Activated CD4-positive, alpha-beta T cell treated with anti-CD3 and anti-CD28 coated beads, Interleukin-2, amount 50 U/mL, for 16 hours (primary cell): Measurements from ENCODE around the gene SHISA6.

Experiments
- DNase-seq: peaks from one replicate; pipeline ENCODE4 v3.0.0-alpha.2; 2020

The SHISA6 gene

DNA sequence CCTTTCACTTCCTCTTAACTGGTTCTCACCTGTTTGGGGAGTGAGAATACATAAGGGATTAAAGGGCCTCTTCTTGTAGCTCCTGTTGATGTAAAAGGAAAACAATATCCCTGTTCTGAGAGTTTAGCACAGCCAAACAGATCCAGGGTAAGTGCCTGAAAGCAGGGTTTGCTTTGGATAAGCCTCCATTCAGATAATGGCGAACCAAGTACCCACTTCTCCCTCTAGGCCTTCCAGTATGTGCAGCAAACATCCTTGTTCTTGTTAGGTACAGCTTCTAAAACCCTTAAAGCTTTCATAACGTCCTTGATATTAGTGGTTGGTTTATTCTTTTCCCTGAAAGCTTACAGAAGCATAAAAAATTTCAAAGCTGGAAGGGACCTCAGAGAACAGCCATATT lies 226.6 kb downstream of the SHISA6 start:
- no peak for DNase-seq

- no peak for DNase-seq
Measured at GRCh38 chr17:11485336-11486100, 244.5 kb downstream of the SHISA6 start.

- DNase-seq: no peak
Measured at GRCh38 chr17:11486101-11486867, 245.3 kb downstream of the SHISA6 start.

- DNase-seq: no peak
Measured at GRCh38 chr17:11486868-11487310, 245.9 kb downstream of the SHISA6 start.

GRCh38 chr17:11487469-11487868 lies 246.5 kb downstream of the SHISA6 start:
- DNase-seq: no peak

GRCh38 chr17:11488407-11488806 lies 247.4 kb downstream of the SHISA6 start:
- DNase-seq: no peak

DNA sequence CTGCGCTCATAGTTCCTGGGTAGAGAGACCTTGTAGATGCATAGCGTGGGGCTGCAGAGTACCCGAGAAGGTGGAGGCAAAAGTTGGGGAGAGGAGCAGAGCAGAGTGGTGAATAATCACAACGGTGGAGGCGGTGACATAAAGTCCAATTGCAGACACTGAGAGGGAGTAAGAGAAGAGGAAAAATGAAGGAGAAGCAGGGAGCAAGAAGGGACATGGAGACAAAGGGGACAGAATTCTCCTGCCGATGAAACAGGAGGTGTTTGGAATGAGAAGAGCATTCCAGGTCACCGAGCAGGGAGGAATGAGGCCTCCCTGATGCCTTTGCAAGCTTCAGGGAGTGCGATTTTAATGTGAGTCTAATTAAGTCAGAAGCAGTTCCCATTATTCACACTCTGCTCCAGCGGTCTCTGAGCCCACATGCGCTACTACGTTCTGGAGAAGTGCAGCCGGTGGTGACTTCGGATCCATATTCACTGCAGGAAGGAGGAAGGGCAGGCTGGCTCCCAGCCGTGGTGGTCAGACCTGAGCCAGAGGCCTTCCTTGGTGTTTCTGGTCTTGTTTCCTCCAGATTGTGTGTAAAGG lies 249.2 kb downstream of the SHISA6 start:
- DNase-seq: no peak

- no peak for DNase-seq
Measured at GRCh38 chr17:11492511-11492910, 251.5 kb downstream of the SHISA6 start.

DNA sequence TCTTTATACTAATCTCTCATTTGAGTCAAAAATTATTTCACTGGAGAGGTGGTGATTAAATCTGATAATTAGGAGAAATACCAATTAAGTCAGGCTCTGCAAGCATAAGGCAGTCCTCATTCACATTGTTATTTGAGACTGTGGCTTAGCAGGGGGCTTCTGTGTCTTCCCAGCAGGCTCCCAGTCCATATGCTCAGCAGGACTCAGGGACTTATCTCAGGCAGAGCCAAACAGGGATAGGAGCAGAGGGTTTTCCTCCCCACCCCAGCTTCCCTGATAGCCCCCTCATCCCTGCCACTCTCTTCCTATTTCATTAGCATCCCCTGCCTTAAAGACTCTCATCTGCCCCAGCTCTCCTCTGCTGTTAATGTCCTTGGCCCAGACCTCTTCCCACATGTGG lies 252.9 kb downstream of the SHISA6 start:
- DNase-seq: no peak

DNA sequence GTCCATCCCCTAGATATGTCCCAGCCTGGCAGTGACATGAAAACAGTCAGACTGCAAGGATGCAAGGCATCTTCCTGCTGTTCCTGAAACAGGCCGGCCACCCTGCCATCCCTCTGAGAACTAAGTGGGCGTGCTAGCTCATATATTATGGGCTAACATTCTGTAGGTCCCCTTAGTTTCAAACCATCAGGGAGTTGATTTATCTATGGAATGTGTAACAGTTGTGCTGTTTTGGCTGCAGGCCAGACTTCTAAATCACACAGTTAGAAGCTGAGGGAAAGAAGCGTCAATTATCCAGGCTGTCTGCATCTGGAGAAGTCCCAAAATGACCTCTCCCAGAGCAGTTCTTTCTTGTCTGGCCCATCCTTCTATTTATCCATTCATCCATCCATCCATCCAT lies 254.6 kb downstream of the SHISA6 start:
- no peak for DNase-seq

DNA sequence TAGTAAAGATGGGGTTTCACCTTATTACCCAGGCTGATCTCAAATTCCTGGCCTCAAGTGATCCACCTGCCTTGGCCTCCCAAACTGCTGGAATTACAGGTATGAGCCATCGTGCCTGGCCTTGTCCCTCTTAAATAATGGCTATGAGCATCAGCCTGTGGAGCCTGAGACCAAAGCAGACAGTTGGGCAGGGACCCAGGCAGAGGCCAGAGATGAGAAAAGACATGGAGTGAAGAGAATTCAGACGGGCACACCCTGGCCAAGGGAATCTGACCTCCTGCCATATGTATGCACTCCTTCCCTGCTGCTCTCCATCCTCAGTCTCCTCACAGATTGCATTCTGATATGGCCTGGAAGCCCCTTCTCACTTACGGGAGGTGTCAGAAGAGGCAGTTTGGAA lies 258.9 kb downstream of the SHISA6 start:
- DNase-seq: no peak

- DNase-seq: no peak
Measured at GRCh38 chr17:11503308-11504035, 262.5 kb downstream of the SHISA6 start.

- DNase-seq: no peak
Measured at GRCh38 chr17:11506635-11507034, 265.6 kb downstream of the SHISA6 start.

DNA sequence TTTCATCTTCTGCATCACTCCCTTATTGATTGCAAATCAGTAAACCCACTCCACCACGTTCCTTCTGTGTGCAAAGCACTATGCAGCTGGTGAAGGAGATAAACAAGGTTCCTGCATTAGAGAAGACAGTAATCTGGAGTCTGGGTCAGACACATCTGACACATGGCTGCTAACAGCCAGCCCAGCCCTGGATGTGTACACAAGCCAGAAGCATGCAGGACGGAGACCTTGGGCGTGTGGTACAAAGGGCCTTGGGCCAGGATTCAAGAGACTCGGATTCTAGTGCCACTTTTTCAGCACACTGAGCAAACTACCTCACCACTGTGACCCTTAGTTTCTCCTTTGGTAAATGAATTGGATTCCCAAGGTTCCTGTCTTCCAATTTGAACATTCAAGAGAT lies 270.7 kb downstream of the SHISA6 start:
- no peak for DNase-seq

DNA sequence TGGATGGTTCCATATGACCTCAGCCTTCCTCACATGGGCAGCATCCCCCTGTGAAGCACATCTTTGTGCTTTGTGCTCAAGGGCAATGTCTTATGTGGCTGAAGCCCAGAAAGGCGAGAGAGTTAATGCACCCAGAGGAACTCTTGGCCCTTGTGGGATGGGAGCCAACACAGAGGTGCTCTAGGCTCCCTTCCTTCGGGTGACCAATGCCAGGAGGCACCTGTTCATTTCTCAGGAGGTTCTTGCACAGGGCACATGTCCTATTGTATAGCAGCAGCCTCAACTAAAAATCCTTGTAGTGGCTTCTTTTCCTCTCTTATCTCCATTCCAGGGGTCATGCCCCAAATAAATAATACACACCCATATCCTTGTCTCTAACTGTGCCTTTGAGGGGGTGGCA lies 273.6 kb downstream of the SHISA6 start:
- no peak for DNase-seq

DNA sequence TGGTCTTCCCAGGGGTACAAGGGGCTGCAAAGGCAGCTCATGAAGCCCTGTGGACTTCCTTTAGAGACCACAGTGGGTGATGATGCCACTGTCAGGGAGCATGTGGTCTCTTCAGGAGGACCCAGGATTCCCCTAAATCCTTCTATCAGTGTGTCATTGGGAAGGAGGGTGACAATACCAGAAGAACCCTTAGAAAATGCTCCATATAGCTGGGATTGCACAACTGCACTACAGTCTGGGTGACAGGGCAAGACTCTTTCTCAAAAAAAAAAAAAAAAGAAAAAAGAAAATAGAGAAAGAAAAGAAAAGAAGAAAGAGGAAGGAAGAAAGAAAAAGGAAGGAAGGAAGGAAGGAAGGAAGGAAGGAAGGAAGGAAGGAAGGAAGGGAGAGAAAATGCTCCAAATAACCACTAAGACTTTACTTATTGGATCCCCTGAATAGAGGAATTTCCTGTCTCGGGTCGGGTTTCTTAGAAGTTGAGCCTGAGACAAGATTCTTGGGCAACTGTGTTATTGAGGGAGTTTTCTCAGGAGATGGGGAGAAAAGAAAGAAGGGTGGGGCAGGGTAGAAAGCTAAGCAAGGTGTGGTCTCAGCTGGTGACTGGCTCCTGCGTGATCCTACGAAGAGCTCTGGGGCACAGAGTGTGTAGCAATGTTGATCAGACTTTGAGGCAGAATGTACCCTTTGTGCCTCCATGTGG lies 274.1 kb downstream of the SHISA6 start:
- no peak for DNase-seq

- DNase-seq: no peak
Measured at GRCh38 chr17:11515901-11516300, 274.9 kb downstream of the SHISA6 start.

DNA sequence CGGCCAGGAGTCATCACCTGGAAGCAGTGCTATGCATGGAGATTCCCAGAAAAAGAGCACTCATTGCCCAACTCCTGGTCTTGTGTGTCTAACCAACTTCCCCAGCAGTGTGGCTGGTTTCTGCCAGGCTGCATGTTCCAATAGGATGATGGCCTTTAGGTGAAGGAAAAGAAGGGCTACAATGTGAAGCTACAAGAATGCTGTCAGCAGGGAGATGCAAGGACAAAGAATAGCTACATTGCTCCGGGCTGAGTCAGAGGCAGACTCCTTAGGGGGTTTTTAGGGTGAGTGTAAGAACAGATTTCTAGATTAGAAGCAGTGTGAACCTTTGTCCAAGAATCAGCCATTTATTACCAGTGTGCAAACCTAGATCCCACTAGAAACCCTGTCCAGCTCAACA lies 294.2 kb downstream of the SHISA6 start:
- no peak for DNase-seq

- DNase-seq: no peak
Measured at GRCh38 chr17:11538366-11538765, 297.4 kb downstream of the SHISA6 start.

DNA sequence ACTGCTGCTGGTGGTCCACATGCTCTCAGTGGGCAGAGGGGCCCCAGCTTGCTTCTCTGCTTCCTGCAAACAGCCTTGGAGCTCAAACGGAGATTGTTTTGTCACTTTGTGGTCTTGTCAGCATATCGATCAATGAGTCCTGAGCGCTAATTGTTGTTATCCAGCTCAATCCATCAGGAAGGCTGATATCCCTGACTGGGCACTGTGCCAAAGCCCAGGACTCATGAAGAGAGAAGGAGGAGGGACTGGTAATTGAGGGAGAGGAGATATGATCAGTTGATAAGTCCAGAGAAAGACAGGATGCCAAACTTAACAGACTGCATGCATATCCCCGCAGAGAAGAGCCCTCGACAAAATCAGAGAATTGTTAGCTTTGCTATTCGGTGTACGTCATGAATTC lies 298.6 kb downstream of the SHISA6 start:
- DNase-seq: no peak

DNA sequence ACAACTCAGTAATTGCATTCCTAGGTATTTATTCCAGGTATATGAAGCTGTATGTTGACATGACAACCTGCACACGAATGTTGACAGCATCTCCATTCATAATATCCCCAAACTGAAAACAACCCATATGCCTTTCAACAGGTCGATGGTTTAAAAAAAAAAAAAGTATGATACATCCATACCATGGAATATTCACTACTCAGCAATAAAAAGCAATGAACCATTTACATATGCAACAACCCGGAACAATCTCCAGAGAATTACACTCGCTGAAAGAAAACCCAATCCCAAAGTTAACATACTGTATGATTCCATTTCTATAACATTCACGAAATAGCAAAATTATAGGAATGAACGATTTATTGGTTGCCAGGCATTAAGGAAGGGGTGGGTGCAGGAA lies 304.0 kb downstream of the SHISA6 start:
- no peak for DNase-seq

- DNase-seq: no peak
Measured at GRCh38 chr17:11545696-11546095, 304.7 kb downstream of the SHISA6 start.

GRCh38 chr17:11547853-11548252 lies 306.8 kb downstream of the SHISA6 start:
- no peak for DNase-seq
